RWPE2 (cell line): ENCODE measurements around the gene CLDN9.

Experiments used
- ATAC-seq: fragments of 200-7000 bp; cut with Tn5 transposase; 3 replicates; pipeline ENCODE4 v1.9.1; 2021; ENCODE audit warnings: low read depth
- DNase-seq: peaks from one replicate; pipeline ENCODE4 v3.0.0-alpha.2; 2020; ENCODE audit warnings: low spot score
- H3K27ac ChIP-seq: fragments of 450-650 bp; 2 replicates; pipeline ENCODE4 v1.5.1; 2017; ENCODE audit warnings: mild to moderate bottlenecking; ENCODE audit not compliant: poor library complexity, severe bottlenecking
- H3K27me3 ChIP-seq: fragments of 250-450 bp; sonication (Bioruptor Pico); 2 replicates; pipeline ENCODE4 v1.5.1; 2021; ENCODE audit warnings: mild to moderate bottlenecking, moderate library complexity; ENCODE audit not compliant: insufficient read depth, poor library complexity, severe bottlenecking
- H3K36me3 ChIP-seq: fragments of 250-450 bp; sonication (Bioruptor Pico); 2 replicates; pipeline ENCODE4 v1.5.1; 2020; ENCODE audit warnings: low read depth, mild to moderate bottlenecking, moderate library complexity
- H3K4me1 ChIP-seq: fragments of 250-450 bp; sonication (Bioruptor Pico); 2 replicates; pipeline ENCODE4 v1.5.1; 2021; ENCODE audit warnings: mild to moderate bottlenecking, moderate library complexity; ENCODE audit not compliant: insufficient read depth, poor library complexity, severe bottlenecking
- H3K4me3 ChIP-seq: fragments of 250-450 bp; sonication (Bioruptor Pico); 2 replicates; pipeline ENCODE4 v1.5.1; 2021; ENCODE audit warnings: mild to moderate bottlenecking, moderate library complexity; ENCODE audit not compliant: severe bottlenecking
- H3K9me3 ChIP-seq: fragments of 250-450 bp; sonication (Bioruptor Pico); 2 replicates; pipeline ENCODE4 v1.5.1; 2021; ENCODE audit warnings: mild to moderate bottlenecking, moderate library complexity; ENCODE audit not compliant: severe bottlenecking
- TF ChIP-seq, protein P1 (sequence below): fragments of 450-650 bp; IDR thresholded peaks from one replicate; pipeline ENCODE4 v1.5.1; 2017; ENCODE audit warnings: mild to moderate bottlenecking, moderate library complexity; ENCODE audit not compliant: poor library complexity, severe bottlenecking

CLDN9 gene

DNA sequence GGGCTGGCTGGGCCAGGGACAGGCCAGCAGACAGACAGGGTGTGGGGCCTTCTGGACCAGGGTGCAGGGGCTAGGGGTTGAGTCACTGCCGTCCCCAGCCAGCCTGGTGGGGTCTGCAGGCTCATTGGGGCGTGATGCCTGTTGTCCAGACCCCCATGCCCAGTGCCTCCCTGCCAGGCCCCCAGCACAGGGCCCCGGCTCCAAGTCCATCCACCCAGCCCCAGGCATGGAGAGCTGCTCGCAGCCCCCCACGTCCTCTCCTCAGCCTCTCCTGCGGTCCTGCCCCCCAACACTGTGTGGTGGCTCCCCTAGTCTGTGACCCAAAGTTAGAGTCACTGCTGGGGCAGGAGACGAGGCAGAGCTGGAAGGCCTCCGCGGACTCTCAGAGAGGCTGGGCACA, 25.4 kb upstream of the CLDN9 start:
- H3K4me3 ChIP-seq = no peak overlapping the region
- TF ChIP-seq, protein P1, sequence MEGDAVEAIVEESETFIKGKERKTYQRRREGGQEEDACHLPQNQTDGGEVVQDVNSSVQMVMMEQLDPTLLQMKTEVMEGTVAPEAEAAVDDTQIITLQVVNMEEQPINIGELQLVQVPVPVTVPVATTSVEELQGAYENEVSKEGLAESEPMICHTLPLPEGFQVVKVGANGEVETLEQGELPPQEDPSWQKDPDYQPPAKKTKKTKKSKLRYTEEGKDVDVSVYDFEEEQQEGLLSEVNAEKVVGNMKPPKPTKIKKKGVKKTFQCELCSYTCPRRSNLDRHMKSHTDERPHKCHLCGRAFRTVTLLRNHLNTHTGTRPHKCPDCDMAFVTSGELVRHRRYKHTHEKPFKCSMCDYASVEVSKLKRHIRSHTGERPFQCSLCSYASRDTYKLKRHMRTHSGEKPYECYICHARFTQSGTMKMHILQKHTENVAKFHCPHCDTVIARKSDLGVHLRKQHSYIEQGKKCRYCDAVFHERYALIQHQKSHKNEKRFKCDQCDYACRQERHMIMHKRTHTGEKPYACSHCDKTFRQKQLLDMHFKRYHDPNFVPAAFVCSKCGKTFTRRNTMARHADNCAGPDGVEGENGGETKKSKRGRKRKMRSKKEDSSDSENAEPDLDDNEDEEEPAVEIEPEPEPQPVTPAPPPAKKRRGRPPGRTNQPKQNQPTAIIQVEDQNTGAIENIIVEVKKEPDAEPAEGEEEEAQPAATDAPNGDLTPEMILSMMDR = no peak
- H3K4me1 ChIP-seq = peaks cover 26% of the 10 kb centered on the region
- H3K27me3 ChIP-seq = no peaks in the 10 kb centered on the region
- H3K36me3 ChIP-seq = no peaks in the 10 kb centered on the region
- no peak overlapping the region for H3K27ac ChIP-seq
- DNase-seq = no peak
- H3K9me3 ChIP-seq = no peaks in the 10 kb centered on the region
- ATAC-seq = no peak

DNA sequence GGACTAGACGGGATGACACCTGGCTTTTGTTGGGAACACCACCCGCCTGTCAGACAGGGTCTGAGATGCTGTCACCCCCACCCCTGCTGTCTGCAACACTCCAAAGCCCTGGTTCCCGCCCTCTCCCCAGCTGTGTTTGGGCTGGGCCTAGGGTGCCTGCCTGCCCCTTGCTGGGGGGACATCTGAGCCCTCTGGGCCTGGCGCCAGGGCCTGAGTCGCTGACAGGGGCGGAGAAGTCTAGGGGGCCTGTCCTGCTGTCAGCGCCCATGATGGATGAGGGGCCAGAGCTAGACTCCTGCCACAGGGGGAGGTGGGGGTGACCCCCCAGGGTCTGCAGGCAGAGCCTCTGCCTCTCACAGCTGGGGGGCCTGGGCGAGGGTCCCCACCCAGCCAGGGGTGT, 24.9 kb upstream of the CLDN9 start:
- H3K27ac ChIP-seq = no peak overlapping the region
- peaks cover 31% of the 10 kb centered on the region for H3K4me1 ChIP-seq
- H3K27me3 ChIP-seq = no peaks in the 10 kb centered on the region
- no peaks in the 10 kb centered on the region for H3K9me3 ChIP-seq
- ATAC-seq (no peak), DNase-seq (no peak)
- TF ChIP-seq, protein P1 = no peak
- H3K36me3 ChIP-seq = no peaks in the 10 kb centered on the region
- H3K4me3 ChIP-seq = no peak overlapping the region

DNA sequence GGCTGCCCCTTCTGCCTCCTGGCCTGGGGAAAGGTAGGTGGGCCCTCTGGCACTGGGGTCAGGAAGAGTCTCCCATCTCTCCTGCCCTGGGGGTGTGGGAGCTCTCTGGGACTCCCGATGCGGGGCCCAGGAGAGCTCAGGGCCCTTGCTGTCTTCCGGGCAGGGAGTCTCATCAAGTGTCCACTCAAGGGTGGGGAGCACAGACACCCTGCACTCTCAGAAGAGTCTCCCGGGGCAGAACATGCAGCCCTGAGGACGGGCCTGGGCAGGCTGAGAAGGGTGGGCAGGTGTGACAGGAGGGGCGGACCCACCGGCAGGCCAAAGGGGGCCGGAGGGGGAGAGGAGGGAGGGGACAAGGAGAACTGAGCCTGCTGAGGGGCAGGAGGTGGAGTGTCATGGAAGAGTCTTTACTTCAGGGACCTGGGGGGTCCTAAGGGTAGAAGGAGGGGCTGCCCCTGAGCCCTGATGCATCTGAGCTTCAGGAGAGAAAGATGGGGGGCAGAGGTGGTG, 24.1 kb upstream of the CLDN9 start:
- Histone ChIP-seq H3K27ac (no peak overlapping the region), H3K4me1 (peaks cover 32% of the 10 kb centered on the region), H3K36me3 (no peaks in the 10 kb centered on the region), H3K9me3 (no peaks in the 10 kb centered on the region), H3K4me3 (no peak overlapping the region), H3K27me3 (no peaks in the 10 kb centered on the region)
- no peak for ATAC-seq
- TF ChIP-seq, protein P1 = no peak
- DNase-seq = no peak

DNA sequence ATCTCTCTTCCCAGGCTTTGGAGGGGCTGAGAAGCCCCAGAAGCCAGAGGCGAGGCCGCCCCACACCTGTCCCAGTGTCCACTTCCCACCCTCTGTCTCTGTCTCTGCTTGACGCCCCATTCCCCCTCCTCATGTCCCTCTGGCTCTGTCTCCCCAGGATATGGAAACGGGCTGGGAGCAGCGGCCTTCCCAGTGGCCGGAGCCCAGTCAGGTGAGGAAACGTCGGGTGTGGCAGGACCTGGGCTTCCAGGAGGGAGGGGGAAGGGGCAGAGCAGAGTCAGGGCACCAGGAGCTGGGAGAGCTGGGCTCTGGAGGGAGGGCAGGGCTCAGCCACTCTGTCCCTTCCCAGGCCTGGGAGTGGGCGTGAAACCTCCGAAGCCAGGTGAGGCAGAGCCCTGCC, 21.8 kb upstream of the CLDN9 start:
- peak overlapping the region; percentile 72 for H3K27ac ChIP-seq
- ATAC-seq (peak; percentile 58), DNase-seq (no peak)
- H3K4me1 ChIP-seq = peaks cover 35% of the 10 kb centered on the region
- peak overlapping the region; percentile 8 for H3K4me3 ChIP-seq
- no peaks in the 10 kb centered on the region for H3K27me3 ChIP-seq
- TF ChIP-seq, protein P1 = no peak
- H3K9me3 ChIP-seq = no peaks in the 10 kb centered on the region
- no peaks in the 10 kb centered on the region for H3K36me3 ChIP-seq

DNA sequence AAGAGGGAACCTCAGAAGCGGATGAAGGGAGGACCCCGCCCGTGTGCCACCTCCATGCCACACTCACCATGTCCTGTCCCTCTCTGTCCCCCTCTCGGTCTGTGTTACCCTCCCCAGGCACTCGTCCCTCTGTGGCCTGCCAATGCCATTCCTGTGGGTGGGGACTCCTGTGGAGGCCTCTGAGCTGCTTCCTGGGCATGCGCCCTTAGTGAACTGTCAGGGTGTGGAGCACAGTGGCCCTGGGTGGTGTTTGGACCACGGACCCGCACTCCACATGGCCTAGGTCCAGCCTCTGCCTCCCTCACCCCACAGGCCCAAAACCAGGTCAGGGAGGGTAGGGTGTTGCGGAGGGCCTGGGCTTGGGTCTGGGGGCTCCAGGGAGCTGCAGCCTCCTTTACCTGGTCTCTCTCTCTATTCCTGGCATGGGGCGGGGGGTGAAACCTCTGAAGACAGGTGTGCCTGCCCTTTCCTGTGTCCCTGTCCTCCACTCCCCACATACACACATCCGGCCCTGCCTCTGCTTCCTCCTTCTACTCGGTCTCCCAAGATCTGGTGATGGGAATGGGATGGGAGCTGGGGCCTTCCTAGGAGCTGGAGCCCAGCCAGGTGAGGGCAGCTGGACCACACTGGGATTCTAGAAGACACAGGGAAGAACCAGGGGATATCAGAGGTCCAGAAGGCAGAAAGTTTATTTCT, 21.0 kb upstream of the CLDN9 start:
- ATAC-seq (no peak), DNase-seq (no peak)
- no peaks in the 10 kb centered on the region for H3K36me3 ChIP-seq
- no peaks in the 10 kb centered on the region for H3K9me3 ChIP-seq
- peaks cover 36% of the 10 kb centered on the region for H3K4me1 ChIP-seq
- peak overlapping the region; percentile 8 for H3K4me3 ChIP-seq
- H3K27me3 ChIP-seq = no peaks in the 10 kb centered on the region
- TF ChIP-seq, protein P1 = no peak
- H3K27ac ChIP-seq = peak overlapping the region; percentile 72
